HepG2 (cell line): ENCODE measurements around the gene MAP1LC3A. TPM values are rescaled to one million over a fixed set of nuclear protein-coding genes. Genes with fewer than 3 reads are reported as not detected.
"Not testable (repeated sequence)": the region's sequence is repeated elsewhere in the genome, so short reads cannot be mapped to it uniquely, and the experiment has no call there.

Source experiments
- ATAC-seq: fragments of 200-7000 bp; cut with Tn5 transposase; 3 replicates; pipeline ENCODE4 v1.9.1; 2020; ENCODE audit warnings: mild to moderate bottlenecking, moderate library complexity
- BruUV-seq: library from RNA; stranded (reverse); fragments of 400-500 nt; replicated peaks from 2 replicates; lab custom pipeline; 2021; lab: Mats Ljungman, UMichigan
- CTCF ChIA-PET: fragments of 300-600 bp; formaldehyde crosslinking; extraction: SDS; loops from one replicate; lab custom pipeline; 2021; ENCODE audit warnings: low total read pairs, inconsistent platforms, low intra/inter-chr PET ratio; lab: Yijun Ruan, JAX
- POLR2A ChIA-PET: fragments of 350-600 bp; sonication (Branson Sonifier 250); formaldehyde crosslinking; loops from one replicate; lab custom pipeline; 2020; ENCODE audit warnings: antibody characterized with exemption, inconsistent platforms; lab: Yijun Ruan, JAX
- DNase-seq: peaks from one replicate; pipeline ENCODE4 v3.0.0-alpha.2; 2015; ENCODE audit warnings: low spot score
- FAIRE-seq: peaks from 3 replicates; lab custom pipeline; 2011; peaks lifted over from hg19 to GRCh38; lab: Jason Lieb, UNC
- H2AFZ ChIP-seq: one replicate; pipeline ENCODE4 v1.6.1; 2011; ENCODE audit warnings: low read length, inconsistent platforms
- H3K27ac ChIP-seq: fragments of 300-600 bp; 3 replicates; pipeline ENCODE4 v1.8.0; 2011; ENCODE audit warnings: mixed run types, mild to moderate bottlenecking, mixed read lengths, low read length, inconsistent platforms; ENCODE audit not compliant: insufficient read depth; ENCODE audit errors: extremely low read length
- H3K27me3 ChIP-seq, 2 experiments: fragments of 200-600 bp in 1 of 2; 2 replicates in 1 of 2; 3 replicates in 1 of 2; pipeline versions ENCODE4 v1.6.0 to v1.8.0; 2011; ENCODE audit warnings: low read length in 2 of 2, mild to moderate bottlenecking in 2 of 2, moderate library complexity in 2 of 2, inconsistent platforms in 1 of 2; ENCODE audit not compliant: insufficient read depth in 2 of 2, control insufficient read depth in 1 of 2
- H3K36me3 ChIP-seq, 2 experiments: fragments of 200-600 bp in 1 of 2; replicated peaks in 1 of 2; 2 replicates in 1 of 2; 3 replicates in 1 of 2; pipeline versions ENCODE4 v1.5.1 to v1.8.0; 2011; ENCODE audit warnings: low read length in 2 of 2, inconsistent platforms in 1 of 2; ENCODE audit not compliant: insufficient read depth in 2 of 2, control insufficient read depth in 1 of 2
- H3K4me1 ChIP-seq: 2 replicates; pipeline ENCODE4 v1.5.1; 2012; ENCODE audit warnings: low read length, inconsistent platforms; ENCODE audit not compliant: insufficient read depth
- H3K4me2 ChIP-seq: 2 replicates; pipeline ENCODE4 v1.6.0; 2011; ENCODE audit warnings: low read depth, low read length, inconsistent platforms
- H3K4me3 ChIP-seq, 3 experiments: fragments of 200-600 bp in 1 of 3; sonication (generic), shearing (Covaris generic) in 1 of 3; replicated peaks in 1 of 3; 2 replicates each; pipeline ENCODE4 v1.5.1; 2011 to 2016; ENCODE audit warnings: low read length in 3 of 3, inconsistent platforms in 2 of 3, low read depth in 2 of 3, mild to moderate bottlenecking in 2 of 3, control low read depth in 1 of 3, mixed read lengths in 1 of 3; ENCODE audit not compliant: insufficient read depth in 1 of 3
- H3K79me2 ChIP-seq: one replicate; pipeline ENCODE4 v1.6.1; 2011; ENCODE audit warnings: low read length, inconsistent platforms; ENCODE audit not compliant: insufficient read depth
- H3K9ac ChIP-seq: 2 replicates; pipeline ENCODE4 v1.6.0; 2011; ENCODE audit warnings: mild to moderate bottlenecking, low read depth, low read length, inconsistent platforms; ENCODE audit not compliant: insufficient read depth
- H3K9me3 ChIP-seq: 2 replicates; pipeline ENCODE4 v1.5.1; 2012; ENCODE audit warnings: mild to moderate bottlenecking, low read length
- H4K20me1 ChIP-seq: 2 replicates; pipeline ENCODE4 v1.6.0; 2011; ENCODE audit warnings: inconsistent platforms, mild to moderate bottlenecking, low read length, moderate library complexity; ENCODE audit not compliant: insufficient read depth
- NCOA2 ChIP-seq: sonication (generic); formaldehyde crosslinking; IDR thresholded peaks from 2 replicates; pipeline ENCODE4 v1.8.0; 2022; ENCODE audit warnings: inconsistent platforms
- ZNF121 ChIP-seq: sonication (generic); formaldehyde crosslinking; IDR thresholded peaks from 2 replicates; pipeline ENCODE4 v1.5.0; 2020; ENCODE audit warnings: mild to moderate bottlenecking, missing genetic modification reagents
- WGBS: methylation state at CpG from one replicate; pipeline ENCODE4 v1.1.6; 2017; ENCODE audit warnings: low lambda C conversion rate; 5-methylcytosine and 5-hydroxymethylcytosine counted together
- in situ Hi-C: cut with HindIII; loops from 2 replicates; pipeline ENCODE4 v1.10.0; 2017; ENCODE audit warnings: low pct_unique_long_range_greater_than_20kb; ENCODE audit not compliant: extremely low pct_ligation_motif_present
- intact Hi-C: fragments of 100-400 bp; cut with micrococcal nuclease; formaldehyde crosslinking; loops from one replicate; pipeline ENCODE4 v1.10.0; 2022; ENCODE audit not compliant: unreplicated experiment
- polyA plus RNA-seq, 8 experiments: library from polyadenylated mRNA; depleted of rRNA in 3 of 8; stranded (reverse) in 7 of 8; unstranded in 1 of 8; fragments of >200 nt; fragmentation: Illumina TruSeq in 4 of 8; extraction: Trizol in 4 of 8; gene quantifications; 2 replicates each; pipeline versions ENCODE4 v1.2.1 to v1.2.3, GENCODE V29; 2011 to 2016; ENCODE audit warnings: low read depth in 4 of 8, missing spikeins in 1 of 8, mixed read lengths in 1 of 8; ENCODE audit not compliant: insufficient read depth in 1 of 8
- total RNA-seq, 5 experiments: library from RNA; depleted of rRNA; stranded (reverse); fragments of >200 nt; fragmentation: Illumina TruSeq; extraction: Trizol; gene quantifications; 2 replicates each; pipeline ENCODE4 v1.2.3, GENCODE V29; 2016; ENCODE audit warnings: low read depth in 1 of 5

Gene MAP1LC3A
- total and polyA plus RNA-seq, 2 of the 13 experiments (the other 11 are each of a cell fraction or from before 2014, with no cell fraction given), result not detected

DNA sequence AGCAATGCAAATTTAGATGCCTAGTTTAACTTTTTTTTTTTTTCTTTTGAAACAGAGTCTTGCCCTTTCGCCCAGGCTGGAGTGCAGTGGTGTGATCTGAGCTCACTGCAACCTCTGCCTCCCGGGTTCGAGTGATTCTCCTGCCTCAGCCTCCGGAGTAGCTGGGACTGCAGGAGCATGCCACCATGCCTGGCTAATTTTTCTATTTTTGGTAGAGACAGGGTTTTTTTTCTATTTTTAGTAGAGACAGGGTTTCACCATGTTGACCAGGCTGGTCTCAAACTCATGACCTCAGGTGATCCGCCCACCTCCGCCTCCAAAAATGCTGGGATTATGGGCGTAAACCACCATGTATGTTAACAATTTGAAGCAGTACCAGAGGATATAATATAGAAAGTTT, 39.7 kb upstream of the MAP1LC3A start:
- DNase-seq, H3K4me3 ChIP-seq, ATAC-seq, H3K27me3 ChIP-seq, H3K27ac ChIP-seq, BruUV-seq, intact Hi-C loops: not testable (repeated sequence)
- 95% methylated on average over 7 of the region's 7 CpGs for WGBS
- peaks cover 62% of the 10 kb centered on the region for H3K4me1 ChIP-seq
- TF ChIP-seq NCOA2 (CRISPR knock-in tag), result 0 out of 2 replicates have a peak, but pooled peaks have one; percentile 10
- TF ChIP-seq, all 625 proteins: peak for 1; not testable (repeated sequence) for 624
- in situ Hi-C loops, result loop anchor here (5.0 kb wide), 1 partner anchor 207 kb away; no protein-coding TSS in a partner anchor
- H3K9ac ChIP-seq, H2AFZ ChIP-seq, FAIRE-seq, CTCF ChIA-PET, H3K9me3 ChIP-seq, POLR2A ChIA-PET, H3K4me2 ChIP-seq: not testable (repeated sequence)
- Histone ChIP-seq H3K36me3 (peaks cover 2 to 14% of the 10 kb centered on the region in 2 experiments; a peak in 4 of 5 replicates), H4K20me1 (peaks cover 42% of the 10 kb centered on the region), H3K79me2 (peaks cover 79% of the 10 kb centered on the region)

- peaks cover 2 to 14% of the 10 kb centered on the region in 2 experiments; a peak in 4 of 5 replicates for H3K36me3 ChIP-seq
- 98% methylated on average over 10 of the region's 10 CpGs for WGBS
- BruUV-seq, H3K27ac ChIP-seq, CTCF ChIA-PET, H3K4me2 ChIP-seq, FAIRE-seq, H3K27me3 ChIP-seq, H3K9me3 ChIP-seq, DNase-seq, ATAC-seq, H3K4me3 ChIP-seq, POLR2A ChIA-PET, H2AFZ ChIP-seq, intact Hi-C loops, H3K9ac ChIP-seq: not testable (repeated sequence)
- in situ Hi-C loops, result loop anchor here (5.0 kb wide), 1 partner anchor 208 kb away; no protein-coding TSS in a partner anchor
- TF ChIP-seq ZNF121 (CRISPR knock-in tag), result 0 out of 2 replicates have a peak, but pooled peaks have one; percentile 14
- peaks cover 45% of the 10 kb centered on the region for H4K20me1 ChIP-seq
- peaks cover 88% of the 10 kb centered on the region for H3K79me2 ChIP-seq
- H3K4me1 ChIP-seq, result peaks cover 62% of the 10 kb centered on the region
These were observed 38.7 kb upstream of the MAP1LC3A start for GRCh38 chr20:34519841-34520240.
